Measurements from ENCODE around the gene F5.

GRCh38 chr1:169468982-169469381 lies 117.3 kb downstream of the F5 start:
- TF ChIP-seq POLR2AphosphoS5 (IDR thresholded peaks at IDR 0.05): no peak
- TF ChIP-seq CTCF (IDR thresholded peaks at IDR 0.05 in 8 of 11, conservative IDR thresholded peaks at IDR 0.05 in 3 of 11): no peak

Measured in spleen (tissue), 7 donors.